Panc1 (cell line): ENCODE data around the gene GPR84. TPM values are rescaled to one million over a fixed set of nuclear protein-coding genes. Genes with fewer than 3 reads are reported as not detected.

ENCODE experiments used
- ATAC-seq: fragments of 200-7000 bp; cut with Tn5 transposase; 2 replicates; pipeline ENCODE4 v1.9.1; 2020; ENCODE audit warnings: mild to moderate bottlenecking, moderate library complexity
- BruUV-seq: library from RNA; stranded (reverse); fragments of 400-500 nt; replicated peaks from 2 replicates; lab custom pipeline; 2021; lab: Mats Ljungman, UMichigan
- CTCF ChIA-PET: fragments of 300-600 bp; sonication (Branson Sonifier 250); formaldehyde crosslinking; loops from one replicate; lab custom pipeline; 2022; ENCODE audit warnings: antibody characterized with exemption; lab: Charles Lee
- POLR2A ChIA-PET: fragments of 300-600 bp; sonication (Branson Sonifier 250); formaldehyde crosslinking; loops from one replicate; lab custom pipeline; 2022; ENCODE audit warnings: antibody characterized with exemption; lab: Charles Lee
- DNase-seq: peaks from one replicate; pipeline ENCODE4 v3.0.0-alpha.2; 2010; ENCODE audit warnings: low read depth, low spot score
- H3K27ac ChIP-seq: 2 replicates; pipeline ENCODE4 v1.5.1; 2011; ENCODE audit warnings: mild to moderate bottlenecking, low read length, inconsistent platforms
- H3K27me3 ChIP-seq: fragments of 200-500 bp; sonication (Bioruptor generic); 2 replicates; pipeline ENCODE4 v1.6.0; 2014; ENCODE audit warnings: low read length, inconsistent platforms; ENCODE audit not compliant: control insufficient read depth, insufficient read depth
- H3K36me3 ChIP-seq: fragments of 200-500 bp; sonication (Bioruptor generic); 2 replicates; pipeline ENCODE4 v1.5.1; 2014; ENCODE audit warnings: inconsistent platforms, mild to moderate bottlenecking, low read length, moderate library complexity; ENCODE audit not compliant: control insufficient read depth, insufficient read depth
- H3K4me1 ChIP-seq: 2 replicates; pipeline ENCODE4 v1.5.1; 2011; ENCODE audit warnings: inconsistent platforms, mild to moderate bottlenecking, low read length, moderate library complexity; ENCODE audit not compliant: control insufficient read depth, insufficient read depth
- H3K4me3 ChIP-seq, 2 experiments: 2 replicates each; pipeline ENCODE4 v1.5.1; 2011 to 2012; ENCODE audit warnings: low read depth in 2 of 2, low read length in 2 of 2, mild to moderate bottlenecking in 2 of 2, inconsistent platforms in 1 of 2, moderate library complexity in 1 of 2
- H3K9me3 ChIP-seq: fragments of 200-500 bp; sonication (Bioruptor generic); 2 replicates; pipeline ENCODE4 v1.5.1; 2014; ENCODE audit warnings: low read depth, mild to moderate bottlenecking, inconsistent platforms, low read length, moderate library complexity; ENCODE audit not compliant: control insufficient read depth, insufficient read depth
- POLR2AphosphoS5 ChIP-seq: IDR thresholded peaks from 2 replicates; pipeline ENCODE4 v1.6.1; 2012; ENCODE audit warnings: mild to moderate bottlenecking, low read depth, low read length, moderate library complexity
- SIN3A ChIP-seq: IDR thresholded peaks from 2 replicates; pipeline ENCODE4 v1.6.1; 2012; ENCODE audit warnings: low read depth, mild to moderate bottlenecking, low read length, moderate library complexity, borderline replicate concordance; ENCODE audit not compliant: insufficient read depth
- TCF7L2 ChIP-seq: IDR thresholded peaks from 2 replicates; pipeline ENCODE4 v1.6.1; 2011; ENCODE audit warnings: mild to moderate bottlenecking, low read depth, low read length, inconsistent platforms
- in situ Hi-C: cut with HindIII; loops from 2 replicates; pipeline ENCODE4 v1.10.0; 2016; ENCODE audit warnings: low sequenced_read_pairs, low pct_unique_long_range_greater_than_20kb
- intact Hi-C: fragments of 100-400 bp; cut with micrococcal nuclease; formaldehyde crosslinking; loops from one replicate; pipeline ENCODE4 v1.10.0; 2022; ENCODE audit not compliant: unreplicated experiment
- total RNA-seq: library from RNA; stranded (reverse); gene quantifications from one replicate; pipeline ENCODE4 v1.2.1, GENCODE V29; 2021; ENCODE audit not compliant: unreplicated experiment
- TF ChIP-seq, protein P1 (sequence below), 2 experiments: IDR thresholded peaks; 2 replicates each; pipeline ENCODE4 v1.6.1; 2011 to 2012; ENCODE audit warnings: low read depth in 2 of 2, control low read depth in 1 of 2, low read length in 1 of 2, mild to moderate bottlenecking in 1 of 2, moderate library complexity in 1 of 2; ENCODE audit not compliant: insufficient read depth in 1 of 2
- TF ChIP-seq, protein P2 (sequence below): fragments of 450-650 bp; IDR thresholded peaks from 2 replicates; pipeline ENCODE4 v1.5.1; 2017; ENCODE audit warnings: mild to moderate bottlenecking

The GPR84 gene
- total RNA-seq, 1 experiment from 2014 or later, result not detected

DNA sequence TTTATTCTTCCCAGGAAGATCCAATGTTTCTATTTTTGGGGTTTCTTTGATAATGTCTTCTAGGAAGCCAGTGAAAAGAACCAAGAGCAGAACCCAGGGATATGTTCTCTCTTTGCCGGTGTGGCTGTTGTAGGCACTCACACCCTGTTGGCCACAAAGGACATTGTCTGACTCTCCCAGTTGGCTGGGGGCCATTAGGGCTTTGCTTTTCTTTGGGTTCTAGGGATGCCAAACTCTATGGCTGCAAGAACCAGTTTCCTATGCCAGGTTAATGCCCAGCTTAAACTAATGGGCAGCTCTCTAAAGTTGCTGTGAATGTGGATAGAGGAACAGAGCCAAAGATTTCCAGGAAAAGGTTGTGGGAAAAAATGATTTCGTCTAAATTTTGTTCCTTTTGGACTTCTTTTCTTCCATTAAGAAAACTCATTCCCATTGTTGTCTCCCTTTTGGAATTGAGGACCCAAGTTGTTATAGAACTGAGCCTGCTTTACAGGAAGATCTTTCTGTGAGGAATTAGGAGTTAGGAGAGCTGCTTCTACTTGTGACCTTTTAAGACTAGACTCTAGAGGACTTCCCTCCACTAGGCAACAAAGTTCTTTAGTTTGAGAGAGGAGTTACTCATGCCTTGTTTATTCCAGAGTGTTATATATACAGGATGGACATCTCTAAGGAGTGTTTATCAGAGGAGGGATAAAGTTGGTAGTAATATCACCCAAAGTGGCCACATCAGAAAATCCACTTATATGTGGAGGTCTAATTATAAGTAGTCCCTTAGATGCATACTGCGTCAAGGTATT, 26.2 kb downstream of the GPR84 start:
- Histone ChIP-seq H3K27ac (no peak overlapping the region), H3K36me3 (peaks cover 11% of the 10 kb centered on the region), H3K9me3 (no peaks in the 10 kb centered on the region), H3K4me3 (no peak overlapping the region), H3K27me3 (no peaks in the 10 kb centered on the region), H3K4me1 (no peaks in the 10 kb centered on the region)
- TF ChIP-seq POLR2AphosphoS5, result no peak
- TF ChIP-seq, protein P1, sequence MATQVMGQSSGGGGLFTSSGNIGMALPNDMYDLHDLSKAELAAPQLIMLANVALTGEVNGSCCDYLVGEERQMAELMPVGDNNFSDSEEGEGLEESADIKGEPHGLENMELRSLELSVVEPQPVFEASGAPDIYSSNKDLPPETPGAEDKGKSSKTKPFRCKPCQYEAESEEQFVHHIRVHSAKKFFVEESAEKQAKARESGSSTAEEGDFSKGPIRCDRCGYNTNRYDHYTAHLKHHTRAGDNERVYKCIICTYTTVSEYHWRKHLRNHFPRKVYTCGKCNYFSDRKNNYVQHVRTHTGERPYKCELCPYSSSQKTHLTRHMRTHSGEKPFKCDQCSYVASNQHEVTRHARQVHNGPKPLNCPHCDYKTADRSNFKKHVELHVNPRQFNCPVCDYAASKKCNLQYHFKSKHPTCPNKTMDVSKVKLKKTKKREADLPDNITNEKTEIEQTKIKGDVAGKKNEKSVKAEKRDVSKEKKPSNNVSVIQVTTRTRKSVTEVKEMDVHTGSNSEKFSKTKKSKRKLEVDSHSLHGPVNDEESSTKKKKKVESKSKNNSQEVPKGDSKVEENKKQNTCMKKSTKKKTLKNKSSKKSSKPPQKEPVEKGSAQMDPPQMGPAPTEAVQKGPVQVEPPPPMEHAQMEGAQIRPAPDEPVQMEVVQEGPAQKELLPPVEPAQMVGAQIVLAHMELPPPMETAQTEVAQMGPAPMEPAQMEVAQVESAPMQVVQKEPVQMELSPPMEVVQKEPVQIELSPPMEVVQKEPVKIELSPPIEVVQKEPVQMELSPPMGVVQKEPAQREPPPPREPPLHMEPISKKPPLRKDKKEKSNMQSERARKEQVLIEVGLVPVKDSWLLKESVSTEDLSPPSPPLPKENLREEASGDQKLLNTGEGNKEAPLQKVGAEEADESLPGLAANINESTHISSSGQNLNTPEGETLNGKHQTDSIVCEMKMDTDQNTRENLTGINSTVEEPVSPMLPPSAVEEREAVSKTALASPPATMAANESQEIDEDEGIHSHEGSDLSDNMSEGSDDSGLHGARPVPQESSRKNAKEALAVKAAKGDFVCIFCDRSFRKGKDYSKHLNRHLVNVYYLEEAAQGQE (IDR thresholded peaks at IDR 0.05; ENCODE audit: insufficient read depth in 1 of 2, low read depth in 2 of 2, low read length in 1 of 2), result no peak
- DNase-seq (no peak), ATAC-seq (no peak)
- ChIA-PET POLR2A (no interaction called here), CTCF (no interaction called here)
- in situ Hi-C loops (no loop called here), intact Hi-C loops (no loop called here)
- BruUV-seq, result no TSS peak

DNA sequence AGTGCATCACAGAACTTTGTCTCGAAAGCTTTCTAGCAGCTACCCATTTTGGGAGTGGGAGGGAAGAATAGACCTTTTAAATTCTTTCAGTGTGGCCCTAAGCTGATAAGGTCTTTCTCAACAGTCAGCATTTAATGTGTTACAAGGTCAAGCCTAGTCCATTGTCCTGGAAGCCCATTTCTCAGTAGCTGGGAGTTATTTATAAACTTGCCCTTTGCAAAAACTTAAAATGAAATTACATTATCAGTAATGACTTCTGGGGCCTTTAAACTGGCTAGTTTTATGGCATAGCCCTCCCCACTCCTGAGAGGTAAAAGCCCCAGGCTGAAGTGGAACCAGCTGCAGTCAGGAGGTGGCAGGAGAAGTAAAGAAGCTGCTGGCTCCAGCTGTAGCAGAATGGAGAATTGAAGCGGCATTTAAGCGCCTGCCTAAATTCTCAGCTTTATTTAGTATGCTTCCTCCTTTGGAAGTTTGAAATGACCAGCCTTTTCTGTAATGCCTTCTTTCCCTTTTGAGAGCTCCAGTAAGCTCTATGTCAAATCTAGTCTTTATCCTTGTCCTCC, 26.9 kb downstream of the GPR84 start:
- BruUV-seq, result TSS peak; percentile 34
- TF ChIP-seq, protein P1 (IDR thresholded peaks at IDR 0.05; ENCODE audit: insufficient read depth in 1 of 2, low read depth in 2 of 2, low read length in 1 of 2), result no peak
- TF ChIP-seq, protein P2, sequence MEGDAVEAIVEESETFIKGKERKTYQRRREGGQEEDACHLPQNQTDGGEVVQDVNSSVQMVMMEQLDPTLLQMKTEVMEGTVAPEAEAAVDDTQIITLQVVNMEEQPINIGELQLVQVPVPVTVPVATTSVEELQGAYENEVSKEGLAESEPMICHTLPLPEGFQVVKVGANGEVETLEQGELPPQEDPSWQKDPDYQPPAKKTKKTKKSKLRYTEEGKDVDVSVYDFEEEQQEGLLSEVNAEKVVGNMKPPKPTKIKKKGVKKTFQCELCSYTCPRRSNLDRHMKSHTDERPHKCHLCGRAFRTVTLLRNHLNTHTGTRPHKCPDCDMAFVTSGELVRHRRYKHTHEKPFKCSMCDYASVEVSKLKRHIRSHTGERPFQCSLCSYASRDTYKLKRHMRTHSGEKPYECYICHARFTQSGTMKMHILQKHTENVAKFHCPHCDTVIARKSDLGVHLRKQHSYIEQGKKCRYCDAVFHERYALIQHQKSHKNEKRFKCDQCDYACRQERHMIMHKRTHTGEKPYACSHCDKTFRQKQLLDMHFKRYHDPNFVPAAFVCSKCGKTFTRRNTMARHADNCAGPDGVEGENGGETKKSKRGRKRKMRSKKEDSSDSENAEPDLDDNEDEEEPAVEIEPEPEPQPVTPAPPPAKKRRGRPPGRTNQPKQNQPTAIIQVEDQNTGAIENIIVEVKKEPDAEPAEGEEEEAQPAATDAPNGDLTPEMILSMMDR, result no peak
- TF ChIP-seq SIN3A (no peak), POLR2AphosphoS5 (no peak), TCF7L2 (no peak)
- POLR2A ChIA-PET, result no interaction called here
- Histone ChIP-seq H3K4me1 (no peaks in the 10 kb centered on the region), H3K27ac (no peak overlapping the region), H3K36me3 (peaks cover 10% of the 10 kb centered on the region), H3K27me3 (no peaks in the 10 kb centered on the region), H3K4me3 (no peak overlapping the region), H3K9me3 (no peaks in the 10 kb centered on the region)
- ATAC-seq (no peak), DNase-seq (no peak)
- intact Hi-C loops (no loop called here), in situ Hi-C loops (no loop called here)
- CTCF ChIA-PET, result interaction anchor here (0.6 kb wide), 1 partner anchor 104 kb away, joined by 4 read pairs; no protein-coding TSS in a partner anchor
